Panc1 (cell line): ENCODE results near the gene SLC66A3. TPM values are rescaled to one million over a fixed set of nuclear protein-coding genes. Genes with fewer than 3 reads are reported as not detected.

Experiments
- ATAC-seq: fragments of 200-7000 bp; cut with Tn5 transposase; 2 replicates; pipeline ENCODE4 v1.9.1; 2020; ENCODE audit warnings: mild to moderate bottlenecking, moderate library complexity
- BruUV-seq: library from RNA; stranded (reverse); fragments of 400-500 nt; replicated peaks from 2 replicates; lab custom pipeline; 2021; lab: Mats Ljungman, UMichigan
- CTCF ChIA-PET: fragments of 300-600 bp; sonication (Branson Sonifier 250); formaldehyde crosslinking; loops from one replicate; lab custom pipeline; 2022; ENCODE audit warnings: antibody characterized with exemption; lab: Charles Lee
- POLR2A ChIA-PET: fragments of 300-600 bp; sonication (Branson Sonifier 250); formaldehyde crosslinking; loops from one replicate; lab custom pipeline; 2022; ENCODE audit warnings: antibody characterized with exemption; lab: Charles Lee
- DNase-seq: peaks from one replicate; pipeline ENCODE4 v3.0.0-alpha.2; 2010; ENCODE audit warnings: low read depth, low spot score
- H3K27ac ChIP-seq: 2 replicates; pipeline ENCODE4 v1.5.1; 2011; ENCODE audit warnings: mild to moderate bottlenecking, low read length, inconsistent platforms
- H3K27me3 ChIP-seq: fragments of 200-500 bp; sonication (Bioruptor generic); 2 replicates; pipeline ENCODE4 v1.6.0; 2014; ENCODE audit warnings: low read length, inconsistent platforms; ENCODE audit not compliant: control insufficient read depth, insufficient read depth
- H3K36me3 ChIP-seq: fragments of 200-500 bp; sonication (Bioruptor generic); 2 replicates; pipeline ENCODE4 v1.5.1; 2014; ENCODE audit warnings: inconsistent platforms, mild to moderate bottlenecking, low read length, moderate library complexity; ENCODE audit not compliant: control insufficient read depth, insufficient read depth
- H3K4me1 ChIP-seq: 2 replicates; pipeline ENCODE4 v1.5.1; 2011; ENCODE audit warnings: inconsistent platforms, mild to moderate bottlenecking, low read length, moderate library complexity; ENCODE audit not compliant: control insufficient read depth, insufficient read depth
- H3K4me3 ChIP-seq, 2 experiments: 2 replicates each; pipeline ENCODE4 v1.5.1; 2011 to 2012; ENCODE audit warnings: low read depth in 2 of 2, low read length in 2 of 2, mild to moderate bottlenecking in 2 of 2, inconsistent platforms in 1 of 2, moderate library complexity in 1 of 2
- H3K9me3 ChIP-seq: fragments of 200-500 bp; sonication (Bioruptor generic); 2 replicates; pipeline ENCODE4 v1.5.1; 2014; ENCODE audit warnings: low read depth, mild to moderate bottlenecking, inconsistent platforms, low read length, moderate library complexity; ENCODE audit not compliant: control insufficient read depth, insufficient read depth
- POLR2AphosphoS5 ChIP-seq: IDR thresholded peaks from 2 replicates; pipeline ENCODE4 v1.6.1; 2012; ENCODE audit warnings: mild to moderate bottlenecking, low read depth, low read length, moderate library complexity
- SIN3A ChIP-seq: IDR thresholded peaks from 2 replicates; pipeline ENCODE4 v1.6.1; 2012; ENCODE audit warnings: low read depth, mild to moderate bottlenecking, low read length, moderate library complexity, borderline replicate concordance; ENCODE audit not compliant: insufficient read depth
- TCF7L2 ChIP-seq: IDR thresholded peaks from 2 replicates; pipeline ENCODE4 v1.6.1; 2011; ENCODE audit warnings: mild to moderate bottlenecking, low read depth, low read length, inconsistent platforms
- in situ Hi-C: cut with HindIII; loops from 2 replicates; pipeline ENCODE4 v1.10.0; 2016; ENCODE audit warnings: low sequenced_read_pairs, low pct_unique_long_range_greater_than_20kb
- intact Hi-C: fragments of 100-400 bp; cut with micrococcal nuclease; formaldehyde crosslinking; loops from one replicate; pipeline ENCODE4 v1.10.0; 2022; ENCODE audit not compliant: unreplicated experiment
- total RNA-seq: library from RNA; stranded (reverse); gene quantifications from one replicate; pipeline ENCODE4 v1.2.1, GENCODE V29; 2021; ENCODE audit not compliant: unreplicated experiment
- TF ChIP-seq, protein P1 (sequence below): fragments of 450-650 bp; IDR thresholded peaks from 2 replicates; pipeline ENCODE4 v1.5.1; 2017; ENCODE audit warnings: mild to moderate bottlenecking
- TF ChIP-seq, protein P2 (sequence below), 2 experiments: IDR thresholded peaks; 2 replicates each; pipeline ENCODE4 v1.6.1; 2011 to 2012; ENCODE audit warnings: low read depth in 2 of 2, control low read depth in 1 of 2, low read length in 1 of 2, mild to moderate bottlenecking in 1 of 2, moderate library complexity in 1 of 2; ENCODE audit not compliant: insufficient read depth in 1 of 2

SLC66A3 gene
- total RNA-seq, 1 experiment from 2014 or later = 39.1 TPM

DNA sequence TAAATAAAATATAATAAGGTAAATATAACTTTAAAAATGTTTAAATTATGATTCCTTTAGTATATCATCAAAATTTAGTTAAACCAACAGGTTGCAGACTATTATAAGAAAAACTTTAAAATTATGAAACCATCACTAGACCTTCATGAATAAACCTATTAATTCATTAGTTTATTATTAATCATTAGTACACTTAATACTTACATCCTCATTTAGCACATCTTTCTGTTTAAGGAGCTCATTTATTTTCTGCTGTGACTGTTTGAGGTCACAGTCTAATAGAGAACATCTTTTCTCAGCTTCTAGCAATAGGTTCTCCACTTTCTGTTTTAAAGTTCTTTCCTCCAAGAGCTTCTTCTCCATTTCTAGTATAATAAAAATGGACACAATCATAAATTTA lies 52.8 kb downstream of the SLC66A3 start:
- no peak overlapping the region for H3K27ac ChIP-seq
- in situ Hi-C loops (no loop called here), intact Hi-C loops (no loop called here)
- no peaks in the 10 kb centered on the region for H3K27me3 ChIP-seq
- ChIA-PET POLR2A (interaction anchor here (0.6 to 0.7 kb wide), 2 partner anchors 38 to 137 kb away, joined by 3 to 8 read pairs; no protein-coding TSS in a partner anchor), CTCF (interaction anchor here (0.9 kb wide), 1 partner anchor 75 kb away, joined by 4 read pairs; a partner anchor contains a TSS)
- DNase-seq (no peak), ATAC-seq (no peak)
- BruUV-seq = no TSS peak
- H3K4me1 ChIP-seq = peaks cover 19% of the 10 kb centered on the region
- no peak overlapping the region for H3K4me3 ChIP-seq
- TF ChIP-seq, protein P1, sequence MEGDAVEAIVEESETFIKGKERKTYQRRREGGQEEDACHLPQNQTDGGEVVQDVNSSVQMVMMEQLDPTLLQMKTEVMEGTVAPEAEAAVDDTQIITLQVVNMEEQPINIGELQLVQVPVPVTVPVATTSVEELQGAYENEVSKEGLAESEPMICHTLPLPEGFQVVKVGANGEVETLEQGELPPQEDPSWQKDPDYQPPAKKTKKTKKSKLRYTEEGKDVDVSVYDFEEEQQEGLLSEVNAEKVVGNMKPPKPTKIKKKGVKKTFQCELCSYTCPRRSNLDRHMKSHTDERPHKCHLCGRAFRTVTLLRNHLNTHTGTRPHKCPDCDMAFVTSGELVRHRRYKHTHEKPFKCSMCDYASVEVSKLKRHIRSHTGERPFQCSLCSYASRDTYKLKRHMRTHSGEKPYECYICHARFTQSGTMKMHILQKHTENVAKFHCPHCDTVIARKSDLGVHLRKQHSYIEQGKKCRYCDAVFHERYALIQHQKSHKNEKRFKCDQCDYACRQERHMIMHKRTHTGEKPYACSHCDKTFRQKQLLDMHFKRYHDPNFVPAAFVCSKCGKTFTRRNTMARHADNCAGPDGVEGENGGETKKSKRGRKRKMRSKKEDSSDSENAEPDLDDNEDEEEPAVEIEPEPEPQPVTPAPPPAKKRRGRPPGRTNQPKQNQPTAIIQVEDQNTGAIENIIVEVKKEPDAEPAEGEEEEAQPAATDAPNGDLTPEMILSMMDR = no peak
- no peak for TF ChIP-seq POLR2AphosphoS5
- TF ChIP-seq SIN3A = no peak
- TF ChIP-seq, protein P2, sequence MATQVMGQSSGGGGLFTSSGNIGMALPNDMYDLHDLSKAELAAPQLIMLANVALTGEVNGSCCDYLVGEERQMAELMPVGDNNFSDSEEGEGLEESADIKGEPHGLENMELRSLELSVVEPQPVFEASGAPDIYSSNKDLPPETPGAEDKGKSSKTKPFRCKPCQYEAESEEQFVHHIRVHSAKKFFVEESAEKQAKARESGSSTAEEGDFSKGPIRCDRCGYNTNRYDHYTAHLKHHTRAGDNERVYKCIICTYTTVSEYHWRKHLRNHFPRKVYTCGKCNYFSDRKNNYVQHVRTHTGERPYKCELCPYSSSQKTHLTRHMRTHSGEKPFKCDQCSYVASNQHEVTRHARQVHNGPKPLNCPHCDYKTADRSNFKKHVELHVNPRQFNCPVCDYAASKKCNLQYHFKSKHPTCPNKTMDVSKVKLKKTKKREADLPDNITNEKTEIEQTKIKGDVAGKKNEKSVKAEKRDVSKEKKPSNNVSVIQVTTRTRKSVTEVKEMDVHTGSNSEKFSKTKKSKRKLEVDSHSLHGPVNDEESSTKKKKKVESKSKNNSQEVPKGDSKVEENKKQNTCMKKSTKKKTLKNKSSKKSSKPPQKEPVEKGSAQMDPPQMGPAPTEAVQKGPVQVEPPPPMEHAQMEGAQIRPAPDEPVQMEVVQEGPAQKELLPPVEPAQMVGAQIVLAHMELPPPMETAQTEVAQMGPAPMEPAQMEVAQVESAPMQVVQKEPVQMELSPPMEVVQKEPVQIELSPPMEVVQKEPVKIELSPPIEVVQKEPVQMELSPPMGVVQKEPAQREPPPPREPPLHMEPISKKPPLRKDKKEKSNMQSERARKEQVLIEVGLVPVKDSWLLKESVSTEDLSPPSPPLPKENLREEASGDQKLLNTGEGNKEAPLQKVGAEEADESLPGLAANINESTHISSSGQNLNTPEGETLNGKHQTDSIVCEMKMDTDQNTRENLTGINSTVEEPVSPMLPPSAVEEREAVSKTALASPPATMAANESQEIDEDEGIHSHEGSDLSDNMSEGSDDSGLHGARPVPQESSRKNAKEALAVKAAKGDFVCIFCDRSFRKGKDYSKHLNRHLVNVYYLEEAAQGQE (IDR thresholded peaks at IDR 0.05; ENCODE audit: insufficient read depth in 1 of 2, low read depth in 2 of 2, low read length in 1 of 2) = no peak
- TF ChIP-seq TCF7L2 = no peak
- no peaks in the 10 kb centered on the region for H3K9me3 ChIP-seq
- H3K36me3 ChIP-seq = peaks cover 12% of the 10 kb centered on the region; the same call in 1 of the 2 replicates

DNA sequence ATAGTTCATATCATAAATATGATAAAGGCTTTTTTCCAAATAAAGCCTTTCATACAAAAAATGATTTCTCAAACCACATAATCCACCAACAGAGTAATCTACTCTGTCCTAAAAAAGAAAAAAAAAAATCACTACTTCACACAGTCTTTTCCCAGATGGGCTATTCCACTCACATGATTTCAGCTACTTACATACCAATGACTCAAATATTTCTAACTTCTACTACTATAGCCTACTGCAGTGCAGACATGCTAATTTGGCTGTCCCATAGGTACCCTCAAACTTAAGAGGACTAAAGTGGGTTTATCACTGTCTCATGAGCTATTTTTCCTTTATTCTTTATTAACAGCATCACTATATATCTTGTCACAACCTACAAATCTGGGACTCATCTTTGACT lies 57.4 kb downstream of the SLC66A3 start:
- DNase-seq (no peak), ATAC-seq (no peak)
- no TSS peak for BruUV-seq
- H3K9me3 ChIP-seq = no peaks in the 10 kb centered on the region
- H3K27ac ChIP-seq = no peak overlapping the region
- H3K36me3 ChIP-seq = peaks cover 32% of the 10 kb centered on the region
- H3K27me3 ChIP-seq = no peaks in the 10 kb centered on the region
- CTCF ChIA-PET = interaction anchor here (0.7 kb wide), 2 partner anchors 80 to 127 kb away, joined by 3 read pairs; a partner anchor contains a TSS
- POLR2A ChIA-PET = no interaction called here
- intact Hi-C loops (no loop called here), in situ Hi-C loops (no loop called here)
- TF ChIP-seq, protein P1 = no peak
- no peak for TF ChIP-seq SIN3A
- TF ChIP-seq, protein P2 (IDR thresholded peaks at IDR 0.05; ENCODE audit: insufficient read depth in 1 of 2, low read depth in 2 of 2, low read length in 1 of 2) = no peak
- TF ChIP-seq POLR2AphosphoS5 = no peak
- no peak for TF ChIP-seq TCF7L2
- no peak overlapping the region for H3K4me3 ChIP-seq
- no peaks in the 10 kb centered on the region for H3K4me1 ChIP-seq
